IMR-90 (cell line): ENCODE data around the gene RABGGTA. TPM values are rescaled to one million over a fixed set of nuclear protein-coding genes. Genes with fewer than 3 reads are reported as not detected.

Source experiments
- ATAC-seq: fragments of 200-7000 bp; cut with Tn5 transposase; 2 replicates; pipeline ENCODE4 v1.9.1; 2020; ENCODE audit warnings: low read depth, mild to moderate bottlenecking, moderate library complexity
- BruUV-seq: library from RNA; stranded (reverse); fragments of 400-500 nt; replicated peaks from 2 replicates; lab custom pipeline; 2021; lab: Mats Ljungman, UMichigan
- CTCF ChIA-PET: fragments of 300-600 bp; formaldehyde crosslinking; extraction: SDS; loops from one replicate; lab custom pipeline; 2021; ENCODE audit warnings: antibody characterized with exemption; lab: Yijun Ruan, JAX
- POLR2A ChIA-PET: fragments of 300-600 bp; sonication (Branson Sonifier 250); formaldehyde crosslinking; loops from one replicate; lab custom pipeline; 2022; ENCODE audit warnings: antibody characterized with exemption; ENCODE audit not compliant: unreplicated experiment; lab: Charles Lee
- DNase-seq: peaks from one replicate; pipeline ENCODE4 v3.0.0; 2013
- H2AFZ ChIP-seq: replicated peaks from 2 replicates; pipeline ENCODE3; 2013; ENCODE audit warnings: low read length, mild to moderate bottlenecking; ENCODE audit not compliant: poor library complexity
- H2AK5ac ChIP-seq: 2 replicates; pipeline ENCODE4 v1.6.1; 2013; ENCODE audit warnings: low read depth, low read length, inconsistent platforms
- H2AK9ac ChIP-seq: replicated peaks from 2 replicates; pipeline ENCODE3; 2013; ENCODE audit warnings: mild to moderate bottlenecking, low read depth, low read length, moderate library complexity; ENCODE audit not compliant: poor library complexity
- H2BK120ac ChIP-seq: 2 replicates; pipeline ENCODE4 v1.6.1; 2013; ENCODE audit warnings: low read depth, low read length, inconsistent platforms
- H2BK15ac ChIP-seq: 3 replicates; pipeline ENCODE4 v1.6.1; 2013; ENCODE audit warnings: low read depth, low read length, inconsistent platforms
- H2BK20ac ChIP-seq: 2 replicates; pipeline ENCODE4 v1.6.1; 2013; ENCODE audit warnings: low read depth, mild to moderate bottlenecking, inconsistent platforms, low read length, moderate library complexity
- H2BK5ac ChIP-seq: 2 replicates; pipeline ENCODE4 v1.6.1; 2013; ENCODE audit warnings: mild to moderate bottlenecking, low read depth, low read length, inconsistent platforms; ENCODE audit not compliant: poor library complexity, severe bottlenecking
- H3K14ac ChIP-seq: replicated peaks from 2 replicates; pipeline ENCODE4 v1.6.1; 2013; ENCODE audit warnings: low read depth, low read length, inconsistent platforms
- H3K18ac ChIP-seq: 2 replicates; pipeline ENCODE4 v1.6.1; 2013; ENCODE audit warnings: low read depth, low read length, control low read depth
- H3K23ac ChIP-seq: 2 replicates; pipeline ENCODE4 v1.6.1; 2013; ENCODE audit warnings: low read depth, low read length, inconsistent platforms
- H3K27ac ChIP-seq: 2 replicates; pipeline ENCODE4 v1.5.1; 2013; ENCODE audit warnings: mild to moderate bottlenecking, control low read depth, low read length; ENCODE audit not compliant: insufficient read depth
- H3K27me3 ChIP-seq: 2 replicates; pipeline ENCODE4 v1.6.1; 2013; ENCODE audit warnings: low read length; ENCODE audit not compliant: control insufficient read depth, insufficient read depth
- H3K36me3 ChIP-seq: 2 replicates; pipeline ENCODE4 v1.6.1; 2013; ENCODE audit warnings: low read length, mixed read lengths; ENCODE audit not compliant: control insufficient read depth, insufficient read depth
- H3K4ac ChIP-seq: 2 replicates; pipeline ENCODE4 v1.6.1; 2013; ENCODE audit warnings: low read depth, low read length, inconsistent platforms
- H3K4me1 ChIP-seq: 2 replicates; pipeline ENCODE4 v1.6.1; 2013; ENCODE audit warnings: low read length, mixed read lengths; ENCODE audit not compliant: control insufficient read depth, insufficient read depth
- H3K4me2 ChIP-seq: 2 replicates; pipeline ENCODE4 v1.6.1; 2013; ENCODE audit warnings: low read depth, mild to moderate bottlenecking, control low read depth, low read length, moderate library complexity
- H3K4me3 ChIP-seq: 2 replicates; pipeline ENCODE4 v1.5.1; 2013; ENCODE audit warnings: low read depth, mild to moderate bottlenecking, control low read depth, low read length, moderate library complexity; ENCODE audit not compliant: insufficient read depth
- H3K56ac ChIP-seq: 2 replicates; pipeline ENCODE4 v1.6.1; 2013; ENCODE audit warnings: low read length, inconsistent platforms; ENCODE audit not compliant: insufficient read depth; ENCODE audit errors: extremely low read depth
- H3K79me1 ChIP-seq, 2 experiments: 2 replicates each; pipeline ENCODE4 v1.6.1; 2013; ENCODE audit warnings: low read length in 2 of 2, inconsistent platforms in 1 of 2, low read depth in 1 of 2
- H3K9ac ChIP-seq: 2 replicates; pipeline ENCODE4 v1.6.1; 2013; ENCODE audit warnings: low read depth, low read length, control low read depth
- H3K9me1 ChIP-seq: 2 replicates; pipeline ENCODE4 v1.6.1; 2013; ENCODE audit warnings: low read length, inconsistent platforms; ENCODE audit not compliant: insufficient read depth
- H3K9me3 ChIP-seq: 2 replicates; pipeline ENCODE4 v1.6.1; 2013; ENCODE audit warnings: low read length; ENCODE audit not compliant: control insufficient read depth, insufficient read depth
- H4K20me1 ChIP-seq: 2 replicates; pipeline ENCODE4 v1.6.1; 2013; ENCODE audit warnings: low read length, inconsistent platforms; ENCODE audit not compliant: insufficient read depth
- H4K5ac ChIP-seq: 2 replicates; pipeline ENCODE4 v1.6.1; 2013; ENCODE audit warnings: mild to moderate bottlenecking, low read depth, low read length, control low read depth
- H4K8ac ChIP-seq, 2 experiments: 2 replicates each; pipeline ENCODE4 v1.6.1; 2013; ENCODE audit warnings: low read depth in 2 of 2, low read length in 2 of 2, control low read depth in 1 of 2, inconsistent platforms in 1 of 2
- H4K91ac ChIP-seq: 2 replicates; pipeline ENCODE4 v1.6.1; 2013; ENCODE audit warnings: low read depth, low read length, inconsistent platforms; ENCODE audit not compliant: insufficient read depth
- BHLHE40 ChIP-seq: fragments of 150-350 bp; IDR thresholded peaks from 2 replicates; pipeline ENCODE4 v1.6.1; 2016; ENCODE audit warnings: mild to moderate bottlenecking, low read depth, low read length
- CEBPB ChIP-seq: IDR thresholded peaks from 2 replicates; pipeline ENCODE4 v1.6.1; 2012; ENCODE audit warnings: low read depth, low read length, improper control_type of control experiment
- CHD1 ChIP-seq: IDR thresholded peaks from 2 replicates; pipeline ENCODE4 v1.6.1; 2012; ENCODE audit warnings: low read depth, low read length, improper control_type of control experiment
- CTCF ChIP-seq: conservative IDR thresholded peaks from 2 replicates; pipeline ENCODE4 v1.5.1; 2012; ENCODE audit warnings: mild to moderate bottlenecking, low read depth, low read length, improper control_type of control experiment
- ELK1 ChIP-seq: fragments of 150-350 bp; IDR thresholded peaks from 2 replicates; pipeline ENCODE4 v1.6.1; 2016; ENCODE audit warnings: low read depth, mild to moderate bottlenecking, low read length, moderate library complexity, borderline replicate concordance
- FOS ChIP-seq: fragments of 150-350 bp; IDR thresholded peaks from 2 replicates; pipeline ENCODE4 v1.6.1; 2016; ENCODE audit warnings: low read depth, low read length
- MAFK ChIP-seq: IDR thresholded peaks from 2 replicates; pipeline ENCODE4 v1.6.1; 2012; ENCODE audit warnings: low read depth, low read length, improper control_type of control experiment
- MAZ ChIP-seq: IDR thresholded peaks from 2 replicates; pipeline ENCODE4 v1.6.1; 2012; ENCODE audit warnings: low read depth, mild to moderate bottlenecking, low read length, improper control_type of control experiment, moderate library complexity, borderline replicate concordance
- MXI1 ChIP-seq: IDR thresholded peaks from 2 replicates; pipeline ENCODE4 v1.6.1; 2012; ENCODE audit warnings: low read depth, mild to moderate bottlenecking, low read length, moderate library complexity, borderline replicate concordance
- NFE2L2 ChIP-seq: fragments of 150-350 bp; IDR thresholded peaks from 2 replicates; pipeline ENCODE4 v1.6.1; 2016; ENCODE audit warnings: low read depth, mild to moderate bottlenecking, low read length
- POLR2A ChIP-seq: IDR thresholded peaks from 2 replicates; pipeline ENCODE4 v1.6.1; 2012; ENCODE audit warnings: mild to moderate bottlenecking, low read depth, low read length
- RAD21 ChIP-seq: IDR thresholded peaks from 2 replicates; pipeline ENCODE4 v1.6.1; 2012; ENCODE audit warnings: low read length, improper control_type of control experiment
- RCOR1 ChIP-seq: IDR thresholded peaks from 2 replicates; pipeline ENCODE4 v1.6.1; 2012; ENCODE audit warnings: mild to moderate bottlenecking, low read length, improper control_type of control experiment; ENCODE audit not compliant: insufficient replicate concordance
- RFX5 ChIP-seq: IDR thresholded peaks from 2 replicates; pipeline ENCODE4 v1.8.0; 2012; ENCODE audit warnings: low read depth, mild to moderate bottlenecking, low read length, moderate library complexity
- SMC3 ChIP-seq: fragments of 150-350 bp; IDR thresholded peaks from 2 replicates; pipeline ENCODE4 v1.6.1; 2016; ENCODE audit warnings: low read depth, mild to moderate bottlenecking, antibody characterized with exemption, low read length, moderate library complexity
- USF2 ChIP-seq: fragments of 150-350 bp; IDR thresholded peaks from 2 replicates; pipeline ENCODE4 v1.6.1; 2017; ENCODE audit warnings: mild to moderate bottlenecking, antibody characterized with exemption, low read length, low read depth
- WGBS, 2 experiments: methylation state at CpG; one replicate each; pipeline versions ENCODE4 v1.1.5 to v1.1.7; 2013; ENCODE audit warnings: missing lambda C conversion rate in 2 of 2; ENCODE audit not compliant: insufficient read length in 1 of 2; ENCODE audit errors: extremely low coverage in 2 of 2; 5-methylcytosine and 5-hydroxymethylcytosine counted together
- dilution Hi-C: fragments of 300-500 bp; cut with HindIII; formaldehyde crosslinking; loops from one replicate; pipeline ENCODE4 v1.14.3; 2018; ENCODE audit warnings: low sequenced_read_pairs; ENCODE audit not compliant: unreplicated experiment
- in situ Hi-C: fragments of 300-500 bp; cut with MboI; formaldehyde crosslinking; loops from 3 replicates; pipeline ENCODE4 v1.14.3; 2019; ENCODE audit warnings: low sequenced_read_pairs, inconsistent platforms, mixed read lengths
- intact Hi-C: fragments of 100-400 bp; cut with micrococcal nuclease; formaldehyde crosslinking; loops from 2 replicates; pipeline ENCODE4 v1.10.0; 2022
- polyA plus RNA-seq, 3 experiments: library from polyadenylated mRNA; depleted of rRNA; stranded (reverse); fragments of >200 nt; gene quantifications; 2 replicates each; pipeline ENCODE4 v1.2.3, GENCODE V29; 2012; ENCODE audit warnings: low replicate concordance in 1 of 3
- total RNA-seq: library from RNA; depleted of rRNA; stranded (reverse); fragments of >200 nt; gene quantifications from 2 replicates; pipeline ENCODE4 v1.2.3, GENCODE V29; 2012

Gene RABGGTA
- total and polyA plus RNA-seq, 2 of the 4 experiments (the other 2 are of a cell fraction): 25.6 to 55.6 TPM

- H3K14ac ChIP-seq: no peak overlapping the region
- in situ Hi-C loops: no loop called here
- 60% methylated on average over 3 of the region's 5 CpGs; no CpG with 5 or more reads in 1 of the 2 experiments for WGBS, 2 experiments
- no peak overlapping the region for H3K18ac ChIP-seq
- no peak overlapping the region for H3K4ac ChIP-seq
- peaks cover 3 to 8% of the 10 kb centered on the region in 2 experiments; a peak in 1 of 4 replicates for H3K79me1 ChIP-seq
- H3K9ac ChIP-seq: no peak overlapping the region
- no peak overlapping the region; the same call in 1 of the 2 replicates for H3K4me3 ChIP-seq
- H2BK120ac ChIP-seq: no peak overlapping the region
- H3K9me1 ChIP-seq: peaks cover 7% of the 10 kb centered on the region; the same call in 1 of the 2 replicates
- H3K23ac ChIP-seq: 0 out of 2 replicates have a peak overlapping the region, but pooled peaks have one; percentile 41
- TF ChIP-seq POLR2A (no peak), NFE2L2 (no peak), BHLHE40 (no peak), MAFK (no peak), CTCF (no peak), MAZ (no peak), RFX5 (no peak), RCOR1 (no peak), SMC3 (no peak), FOS (no peak), MXI1 (no peak), USF2 (no peak), ELK1 (no peak), CEBPB (no peak), CHD1 (no peak), RAD21 (no peak)
- no peak overlapping the region for H3K27ac ChIP-seq
- peak overlapping the region; percentile 60 for H2AK9ac ChIP-seq
- 0 out of 2 replicates have a peak overlapping the region, but pooled peaks have one; percentile 9 for H2AK5ac ChIP-seq
- ChIA-PET CTCF (interaction anchor here (1.2 to 4.1 kb wide), 3 partner anchors 13 to 67 kb away, joined by 3 to 20 read pairs (median 4); no protein-coding TSS in a partner anchor), POLR2A (no interaction called here)
- intact Hi-C loops: no loop called here
- H4K91ac ChIP-seq: no peak overlapping the region
- DNase-seq: no peak
- H2BK15ac ChIP-seq: no peak overlapping the region
- H3K36me3 ChIP-seq: peaks cover 15% of the 10 kb centered on the region
- H2AFZ ChIP-seq: peak overlapping the region; percentile 60
- dilution Hi-C loops: no loop called here
- H2BK20ac ChIP-seq: no peak overlapping the region
- H3K9me3 ChIP-seq: no peaks in the 10 kb centered on the region
- H4K5ac ChIP-seq: no peak overlapping the region
- no peak overlapping the region for H3K56ac ChIP-seq
- peak overlapping the region; percentile 37; the same call in 1 of the 2 replicates for H3K4me2 ChIP-seq
- no peak for ATAC-seq
- H4K20me1 ChIP-seq: peaks cover 8% of the 10 kb centered on the region; the same call in 1 of the 2 replicates
- no peak overlapping the region for H4K8ac ChIP-seq
- no peak overlapping the region for H2BK5ac ChIP-seq
- H3K27me3 ChIP-seq: peaks cover 7% of the 10 kb centered on the region; the same call in 1 of the 2 replicates
- peaks cover 10% of the 10 kb centered on the region; the same call in 1 of the 2 replicates for H3K4me1 ChIP-seq
- no TSS peak for BruUV-seq
Measured at GRCh38 chr14:24310265-24310645, 38.9 kb upstream of the RABGGTA start.
